H1 (cell line): Measurements from ENCODE around the gene KIAA0930. TPM values are rescaled to one million over a fixed set of nuclear protein-coding genes. Genes with fewer than 3 reads are reported as not detected.

Experiments
- ATF3 ChIP-seq: IDR thresholded peaks from 2 replicates; pipeline ENCODE4 v1.6.1; 2011; ENCODE audit warnings: low read depth, mild to moderate bottlenecking, low read length; ENCODE audit not compliant: insufficient read depth
- BCL11A ChIP-seq, 2 experiments: IDR thresholded peaks; one replicate each; pipeline ENCODE4 v1.6.1; 2011; ENCODE audit warnings: low read depth in 2 of 2, low read length in 2 of 2, mild to moderate bottlenecking in 2 of 2
- CHD1 ChIP-seq: IDR thresholded peaks from 2 replicates; pipeline ENCODE4 v1.6.1; 2012; ENCODE audit warnings: low read depth, low read length, improper control_type of control experiment
- CHD2 ChIP-seq: IDR thresholded peaks from 2 replicates; pipeline ENCODE4 v1.6.1; 2012; ENCODE audit warnings: low read length, improper control_type of control experiment
- SP2 ChIP-seq: IDR thresholded peaks from 2 replicates; pipeline ENCODE4 v1.6.1; 2012; ENCODE audit warnings: mild to moderate bottlenecking, low read length, inconsistent platforms
- USF2 ChIP-seq: IDR thresholded peaks from 2 replicates; pipeline ENCODE4 v1.6.1; 2011; ENCODE audit warnings: low read length, improper control_type of control experiment
- polyA plus RNA-seq, 7 experiments: library from polyadenylated mRNA; depleted of rRNA in 3 of 7; stranded (reverse) in 5 of 7; unstranded in 2 of 7; fragments of >200 nt in 5 of 7; fragments of 200-250 nt in 2 of 7; gene quantifications; 1 replicate in 5 of 7; 2 replicates in 1 of 7; 4 replicates in 1 of 7; pipeline versions ENCODE4 v1.2.1 to v1.2.3, GENCODE V29; 2011 to 2013; ENCODE audit warnings: missing spikeins in 2 of 7, mixed read lengths in 2 of 7
- total RNA-seq: library from RNA; stranded (reverse); fragmentation: NEBNext Ultra II Directional; extraction: Animal tissue kit (Norgen Biotek cat#: 25700); gene quantifications from 2 replicates; pipeline ENCODE4 v1.2.1, GENCODE V29; 2021

The KIAA0930 gene
- total and polyA plus RNA-seq, 2 of the 8 experiments (the other 6 are each of a cell fraction or from before 2014, with no cell fraction given): 61.9 to 66.1 TPM

- TF ChIP-seq USF2: no peak
- no peak for TF ChIP-seq SP2
- no peak for TF ChIP-seq BCL11A (IDR thresholded peaks at IDR 0.05; ENCODE audit: low read depth in 2 of 2, low read length in 2 of 2)
- no peak for TF ChIP-seq CHD2
- TF ChIP-seq CHD1: no peak
- TF ChIP-seq ATF3: no peak
Measured at GRCh38 chr22:45235851-45236342, 4.8 kb downstream of the KIAA0930 start (continued).
